ENCODE measurements around the gene SLC2A4.

GRCh38 chr17:7256766-7257456 lies 24.6 kb upstream of the SLC2A4 start:
- TF ChIP-seq POLR2A (IDR thresholded peaks at IDR 0.05; ENCODE audit: low read length) (no peak), GATA1 (IDR thresholded peaks at IDR 0.05; ENCODE audit: low read depth, low read length) (no peak)

Measured in erythroblast (primary cell).